ENCODE data around the gene NECAP2. TPM values are rescaled to one million over a fixed set of nuclear protein-coding genes. Genes with fewer than 3 reads are reported as not detected.

NECAP2 gene
- total and polyA plus RNA-seq, 10 donors, result 59.7 to 150 (median 117) TPM

DNA sequence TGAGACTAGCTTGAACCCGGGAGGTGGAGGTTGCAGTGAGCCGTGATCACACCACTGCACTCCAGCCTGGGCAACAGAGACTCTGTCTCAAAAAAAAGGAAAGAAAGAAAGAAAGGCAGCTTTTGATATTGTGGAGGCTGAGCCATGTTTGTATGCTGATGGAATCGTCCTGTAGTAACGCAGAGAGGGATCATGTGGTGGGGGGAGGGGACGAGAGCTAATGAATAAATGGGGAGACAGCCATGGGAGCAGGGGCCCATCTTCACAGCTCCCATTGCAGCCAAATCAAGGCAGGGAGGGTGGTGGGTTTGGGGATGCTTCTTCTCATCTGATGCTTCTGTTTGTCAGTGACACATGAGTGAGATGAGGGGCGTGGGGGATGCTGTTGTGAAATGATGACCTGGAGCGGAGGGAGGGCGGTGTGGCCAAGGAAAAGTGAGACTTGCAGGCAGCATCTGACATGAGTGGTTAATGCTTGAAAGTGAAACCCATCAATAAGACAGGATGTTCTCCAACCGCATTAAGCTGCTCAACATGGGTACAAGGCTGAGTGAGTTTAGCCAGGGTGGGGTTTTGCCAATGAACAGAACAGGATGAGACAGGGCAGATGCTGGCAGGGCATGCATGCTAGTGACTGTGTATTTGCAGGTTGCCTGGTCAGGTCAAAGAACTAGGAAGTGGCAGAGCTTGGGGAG, 20.0 kb upstream of the NECAP2 start:
- intact Hi-C loops (cut with DNase I; ENCODE audit: low total_unique reads), result no loop called here
- WGBS, 5 donors, result 48 to 62% (median 58%) methylated on average over 9 of the region's 9 CpGs
- H3K9me3 ChIP-seq, result no peaks in the 10 kb centered on the region
- TF ChIP-seq POLR2AphosphoS5 (IDR thresholded peaks at IDR 0.05) (peak in 2 of 3 donors; percentile 41 to 78), CTCF (IDR thresholded peaks at IDR 0.05 in 8 of 11, conservative IDR thresholded peaks at IDR 0.05 in 3 of 11) (no peak)
- peak overlapping the region; percentile 17 to 84 (median 70) for H3K27ac ChIP-seq
- H3K36me3 ChIP-seq, result no peaks in the 10 kb centered on the region
- DNase-seq, result peak; percentile 83
- peak overlapping the region in 1 of 8 donors; percentile 30 for H3K4me3 ChIP-seq
- H3K4me1 ChIP-seq, result peaks cover 0 to 26% (median 15%) of the 10 kb centered on the region in 6 donors
- H3K27me3 ChIP-seq (replicated peaks in 1 of 7), result no peaks in the 10 kb centered on the region

- no peaks in the 10 kb centered on the region for H3K9me3 ChIP-seq
- DNase-seq, result no peak
- peak overlapping the region in 1 of 8 donors; percentile 30 for H3K4me3 ChIP-seq
- peaks cover 0 to 26% (median 15%) of the 10 kb centered on the region in 6 donors for H3K4me1 ChIP-seq
- H3K27ac ChIP-seq, result peak overlapping the region; percentile 17 to 84 (median 70)
- intact Hi-C loops (cut with DNase I; ENCODE audit: low total_unique reads), result no loop called here
- no peak for TF ChIP-seq CTCF (IDR thresholded peaks at IDR 0.05 in 8 of 11, conservative IDR thresholded peaks at IDR 0.05 in 3 of 11)
- TF ChIP-seq POLR2AphosphoS5 (IDR thresholded peaks at IDR 0.05), result no peak
- no peak for TF ChIP-seq POLR2A (IDR thresholded peaks at IDR 0.05)
- H3K27me3 ChIP-seq (replicated peaks in 1 of 7), result no peaks in the 10 kb centered on the region
- 62 to 85% (median 75%) methylated on average over 7 of the region's 7 CpGs for WGBS, 5 donors
- no peaks in the 10 kb centered on the region for H3K36me3 ChIP-seq
These were observed 19.3 kb upstream of the NECAP2 start for GRCh38 chr1:16421201-16421600.

DNA sequence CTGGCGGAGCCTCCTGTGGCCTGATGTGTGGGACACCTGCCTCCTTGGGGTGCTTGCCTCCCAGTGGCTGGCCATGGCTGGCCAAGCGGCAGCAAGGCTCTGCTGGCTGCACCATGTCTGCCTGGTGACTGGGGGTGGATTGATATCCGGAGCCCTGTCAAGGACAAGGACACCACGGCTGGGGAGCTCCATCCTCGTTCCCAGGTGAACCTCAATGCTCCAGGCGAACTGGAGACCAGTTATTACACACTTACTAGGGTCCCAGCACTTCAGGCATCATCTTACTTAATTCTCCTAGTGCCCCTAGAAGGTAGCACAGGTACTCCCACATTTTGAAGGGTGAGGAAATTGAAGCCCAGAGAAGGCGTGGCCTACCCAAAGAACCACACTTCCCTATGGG, 18.5 kb upstream of the NECAP2 start:
- intact Hi-C loops (cut with DNase I; ENCODE audit: low total_unique reads), result no loop called here
- Histone ChIP-seq H3K4me3 (no peak overlapping the region), H3K9me3 (no peaks in the 10 kb centered on the region), H3K4me1 (peaks cover 0 to 26% (median 15%) of the 10 kb centered on the region in 6 donors), H3K36me3 (no peaks in the 10 kb centered on the region), H3K27ac (peak overlapping the region in 2 of 8 donors; percentile 74 to 84), H3K27me3 (replicated peaks in 1 of 7) (no peaks in the 10 kb centered on the region)
- WGBS, 5 donors, result 80 to 86% (median 84%) methylated on average over 2 to 7 of the region's 7 CpGs
- no peak for DNase-seq
- no peak for TF ChIP-seq POLR2AphosphoS5 (IDR thresholded peaks at IDR 0.05)
- no peak for TF ChIP-seq POLR2A (IDR thresholded peaks at IDR 0.05)
- TF ChIP-seq CTCF (IDR thresholded peaks at IDR 0.05 in 8 of 11, conservative IDR thresholded peaks at IDR 0.05 in 3 of 11), result no peak

DNA sequence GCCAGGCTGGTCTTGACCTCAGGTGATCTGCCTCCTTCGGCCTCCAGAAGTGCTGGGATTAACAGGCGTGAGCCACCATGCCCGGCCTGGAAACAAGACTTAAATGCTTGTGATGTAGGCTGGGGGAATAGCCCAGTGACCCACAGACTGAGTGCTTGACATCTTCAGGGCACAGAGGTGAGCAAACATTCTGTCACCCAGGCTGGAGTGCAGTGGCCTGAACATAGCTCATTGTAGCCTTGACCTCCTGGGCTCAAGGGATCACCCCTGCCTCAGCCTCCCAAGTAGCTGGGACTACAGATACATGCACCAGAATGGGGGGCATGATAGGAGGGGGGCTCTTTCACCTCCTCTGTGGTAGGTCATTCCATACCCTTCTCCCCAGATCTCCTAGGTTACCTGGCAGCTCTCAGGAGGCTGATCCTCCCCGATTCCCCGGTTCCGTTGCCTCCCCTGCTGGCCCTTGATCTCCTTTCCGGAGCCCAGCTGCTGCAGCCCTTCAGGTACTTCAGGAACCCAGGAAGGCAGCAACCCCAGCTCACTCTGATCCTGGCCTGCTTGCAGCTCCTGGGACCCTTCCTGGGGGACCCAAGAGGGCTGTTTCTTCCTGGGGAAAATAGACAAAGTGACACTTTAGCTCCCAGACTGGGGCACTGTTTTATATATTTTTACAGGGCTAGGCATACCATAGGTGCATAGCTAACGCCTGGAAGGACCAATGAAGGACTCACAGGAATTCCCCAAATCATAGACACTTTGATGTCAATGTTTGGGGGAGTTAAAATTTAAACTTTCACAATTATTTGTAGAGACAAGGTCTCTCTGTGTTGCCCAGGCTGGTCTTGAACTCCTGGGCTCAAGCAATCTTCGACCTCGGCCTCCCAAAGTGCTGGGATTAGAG, 15.1 kb upstream of the NECAP2 start:
- Histone ChIP-seq H3K27ac (no peak overlapping the region), H3K4me1 (peaks cover 0 to 18% (median 11%) of the 10 kb centered on the region in 6 donors), H3K4me3 (no peak overlapping the region), H3K9me3 (no peaks in the 10 kb centered on the region), H3K27me3 (replicated peaks in 1 of 7) (no peaks in the 10 kb centered on the region), H3K36me3 (no peaks in the 10 kb centered on the region)
- intact Hi-C loops (cut with DNase I; ENCODE audit: low total_unique reads), result no loop called here
- WGBS, 5 donors, result 88 to 98% (median 91%) methylated on average over 10 of the region's 10 CpGs
- no peak for DNase-seq
- no peak for TF ChIP-seq POLR2A (IDR thresholded peaks at IDR 0.05)
